Measurements from ENCODE around the gene ELAC2.

The ELAC2 gene

DNA sequence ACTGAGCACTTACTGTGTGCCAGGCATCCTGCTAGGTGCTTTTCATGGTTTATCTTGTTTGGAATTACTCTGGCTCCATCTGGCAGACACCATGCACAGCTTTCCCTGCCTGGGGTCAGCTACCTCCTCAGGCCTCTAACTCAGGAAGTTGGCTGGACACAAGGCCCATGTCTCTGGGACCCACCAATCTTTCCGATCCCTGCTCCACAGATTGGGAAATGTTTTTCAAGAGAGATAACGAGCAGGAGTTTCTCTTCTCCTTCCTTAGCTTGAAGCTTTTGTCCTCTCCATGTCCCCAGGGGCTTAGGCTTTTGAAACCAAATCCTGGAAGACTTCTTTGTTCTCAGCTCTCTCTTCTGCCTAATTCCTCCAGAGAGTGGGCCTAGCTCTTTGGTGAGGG lies 11.5 kb upstream of the ELAC2 start:
- peaks cover under 1% of the 10 kb centered on the region for H3K9me3 Mint-ChIP-seq
- H3K4me1 Mint-ChIP-seq = peaks cover 33% of the 10 kb centered on the region
- H3K27me3 Mint-ChIP-seq = peaks cover 21% of the 10 kb centered on the region
- ATAC-seq = no peak
- no peak overlapping the region for H3K27ac Mint-ChIP-seq
- no peak overlapping the region for H3K4me3 Mint-ChIP-seq
- H3K36me3 Mint-ChIP-seq = no peaks in the 10 kb centered on the region

DNA sequence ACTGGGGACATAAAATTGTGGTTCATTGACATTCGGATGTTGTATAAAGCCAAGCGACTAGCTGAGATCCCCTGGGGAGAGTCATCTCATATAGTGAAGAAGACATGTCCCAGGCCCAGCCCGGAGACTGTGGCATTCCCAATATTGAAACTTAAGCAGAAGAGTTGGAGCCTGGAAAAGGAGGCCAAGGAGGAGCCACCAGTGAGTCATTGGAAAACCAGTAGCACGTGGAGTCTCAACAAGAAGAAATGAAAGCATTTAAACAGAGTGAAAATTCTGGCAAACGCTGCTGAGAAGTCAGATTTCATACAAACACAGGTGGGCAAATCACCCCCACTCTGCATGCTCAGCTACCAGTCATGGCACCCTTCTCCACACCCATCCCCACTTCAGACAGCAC lies 9.4 kb upstream of the ELAC2 start:
- no peak for ATAC-seq
- H3K36me3 Mint-ChIP-seq = no peaks in the 10 kb centered on the region
- H3K9me3 Mint-ChIP-seq = no peaks in the 10 kb centered on the region
- no peak overlapping the region for H3K4me3 Mint-ChIP-seq
- H3K27ac Mint-ChIP-seq = no peak overlapping the region
- peaks cover 35% of the 10 kb centered on the region for H3K4me1 Mint-ChIP-seq
- peaks cover 17% of the 10 kb centered on the region for H3K27me3 Mint-ChIP-seq

DNA sequence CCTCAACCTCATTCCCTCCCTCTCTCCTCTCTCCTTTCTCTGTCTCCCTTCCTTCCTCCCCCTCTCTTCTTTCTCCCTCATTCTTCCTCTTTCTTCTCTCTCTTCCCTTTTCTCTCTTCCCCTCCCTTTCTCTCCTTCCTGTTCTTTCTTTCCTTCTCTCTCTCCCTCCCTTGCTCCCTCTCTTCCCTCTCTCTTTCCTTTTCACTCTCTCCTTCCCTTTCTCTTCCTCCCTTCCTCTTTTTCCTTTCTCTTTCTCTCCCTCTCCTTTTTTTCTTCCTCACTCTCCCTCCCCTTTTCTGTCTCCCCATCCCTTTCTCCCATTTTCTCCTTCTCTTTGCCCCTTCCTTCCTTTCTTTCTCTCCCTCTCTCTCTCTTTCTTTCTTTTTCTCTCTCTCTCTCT lies 7.9 kb upstream of the ELAC2 start:
- no peaks in the 10 kb centered on the region for H3K9me3 Mint-ChIP-seq
- H3K4me3 Mint-ChIP-seq = no peak overlapping the region

DNA sequence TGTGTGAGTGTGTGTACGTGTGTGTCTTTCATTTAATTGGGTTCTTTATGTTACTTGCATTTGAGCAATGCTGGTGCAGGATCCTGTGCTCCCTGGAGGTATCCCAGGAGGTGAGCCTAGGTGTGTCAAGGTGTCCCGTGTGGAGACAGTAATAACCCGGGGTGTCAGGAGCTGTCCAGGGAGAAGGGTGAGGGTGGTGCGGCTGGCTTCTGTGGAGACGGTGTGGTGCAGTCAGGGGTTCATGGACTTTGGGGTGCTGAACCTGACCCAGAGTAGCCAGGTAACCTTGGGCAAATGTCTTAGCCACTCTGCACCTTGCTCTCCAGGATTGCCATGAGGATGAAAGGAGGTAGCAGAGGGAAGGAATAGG lies 7.4 kb upstream of the ELAC2 start:
- peaks cover 22% of the 10 kb centered on the region for H3K4me1 Mint-ChIP-seq
- H3K4me3 Mint-ChIP-seq = no peak overlapping the region
- H3K36me3 Mint-ChIP-seq = no peaks in the 10 kb centered on the region
- H3K9me3 Mint-ChIP-seq = no peaks in the 10 kb centered on the region
- H3K27me3 Mint-ChIP-seq = peaks cover 17% of the 10 kb centered on the region
- ATAC-seq = no peak
- H3K27ac Mint-ChIP-seq = no peak overlapping the region

More for the DNA sequence above, 7.9 kb upstream of the ELAC2 start:
- H3K27me3 Mint-ChIP-seq = peaks cover 17% of the 10 kb centered on the region
- peaks cover 22% of the 10 kb centered on the region for H3K4me1 Mint-ChIP-seq
- no peak for ATAC-seq
- H3K36me3 Mint-ChIP-seq = no peaks in the 10 kb centered on the region
- H3K27ac Mint-ChIP-seq = peak overlapping the region; percentile 11

DNA sequence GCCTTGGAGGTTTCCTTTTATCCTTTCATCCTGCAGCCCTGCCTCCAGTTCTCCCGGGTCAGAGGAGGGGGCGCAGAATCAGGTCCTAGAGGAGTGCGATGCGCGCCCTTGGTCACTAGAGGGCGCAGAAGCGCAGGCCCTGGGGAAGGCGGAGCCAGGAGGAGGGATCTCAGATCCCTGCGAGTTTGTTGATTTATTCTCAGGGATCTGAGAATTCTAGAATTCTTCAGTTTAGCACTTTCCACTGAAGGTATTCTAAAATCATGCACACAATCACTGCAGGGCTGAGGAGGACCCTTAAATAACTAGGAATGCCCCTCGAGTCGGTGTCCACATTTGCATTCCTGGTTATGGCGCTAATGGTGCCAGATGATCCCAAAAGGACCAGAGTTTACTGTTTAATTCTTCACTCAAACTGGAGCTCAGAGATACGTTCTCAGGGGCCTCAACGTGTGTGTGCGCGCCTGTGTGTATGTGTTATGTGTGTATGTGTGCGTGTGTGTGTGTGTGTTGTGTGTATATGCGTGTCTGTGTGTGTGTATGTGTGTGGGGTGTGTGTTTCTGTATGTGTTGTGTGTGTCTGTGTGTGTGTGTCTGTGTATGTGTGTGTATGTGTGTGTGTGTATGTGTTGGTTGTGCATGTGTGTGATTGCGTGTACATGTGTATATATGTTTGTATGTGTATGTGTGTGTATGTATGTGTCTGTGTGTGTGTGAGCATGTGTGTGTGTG lies 6.9 kb upstream of the ELAC2 start:
- Mint-ChIP-seq H3K9me3 (no peaks in the 10 kb centered on the region), H3K4me3 (peak overlapping the region; percentile 10), H3K4me1 (peaks cover 22% of the 10 kb centered on the region), H3K27me3 (peaks cover 17% of the 10 kb centered on the region), H3K36me3 (no peaks in the 10 kb centered on the region), H3K27ac (no peak overlapping the region)
- peak; percentile 74 for ATAC-seq

DNA sequence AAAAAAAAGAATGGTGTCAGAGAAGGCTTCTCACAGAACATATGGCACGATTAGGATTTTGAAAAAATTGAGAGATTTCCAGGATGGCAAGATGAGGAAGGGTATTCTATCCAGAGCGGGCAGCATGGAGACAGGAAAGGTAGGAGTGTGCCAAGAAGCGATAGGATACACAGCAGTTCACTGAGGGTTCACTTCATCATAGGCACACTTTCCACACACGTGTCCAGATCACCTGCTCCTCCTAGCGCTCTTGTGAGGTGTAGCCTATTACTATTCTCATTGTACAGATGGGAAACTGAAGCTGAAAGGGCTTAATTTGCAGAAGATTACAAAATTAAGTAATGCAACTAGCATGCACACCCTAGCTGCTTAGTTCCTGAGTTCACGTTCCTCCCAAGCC lies 6.2 kb upstream of the ELAC2 start:
- H3K27me3 Mint-ChIP-seq = peaks cover 17% of the 10 kb centered on the region
- no peaks in the 10 kb centered on the region for H3K36me3 Mint-ChIP-seq
- ATAC-seq = no peak
- peaks cover 22% of the 10 kb centered on the region for H3K4me1 Mint-ChIP-seq
- H3K27ac Mint-ChIP-seq = no peak overlapping the region
- no peaks in the 10 kb centered on the region for H3K9me3 Mint-ChIP-seq
- no peak overlapping the region for H3K4me3 Mint-ChIP-seq

DNA sequence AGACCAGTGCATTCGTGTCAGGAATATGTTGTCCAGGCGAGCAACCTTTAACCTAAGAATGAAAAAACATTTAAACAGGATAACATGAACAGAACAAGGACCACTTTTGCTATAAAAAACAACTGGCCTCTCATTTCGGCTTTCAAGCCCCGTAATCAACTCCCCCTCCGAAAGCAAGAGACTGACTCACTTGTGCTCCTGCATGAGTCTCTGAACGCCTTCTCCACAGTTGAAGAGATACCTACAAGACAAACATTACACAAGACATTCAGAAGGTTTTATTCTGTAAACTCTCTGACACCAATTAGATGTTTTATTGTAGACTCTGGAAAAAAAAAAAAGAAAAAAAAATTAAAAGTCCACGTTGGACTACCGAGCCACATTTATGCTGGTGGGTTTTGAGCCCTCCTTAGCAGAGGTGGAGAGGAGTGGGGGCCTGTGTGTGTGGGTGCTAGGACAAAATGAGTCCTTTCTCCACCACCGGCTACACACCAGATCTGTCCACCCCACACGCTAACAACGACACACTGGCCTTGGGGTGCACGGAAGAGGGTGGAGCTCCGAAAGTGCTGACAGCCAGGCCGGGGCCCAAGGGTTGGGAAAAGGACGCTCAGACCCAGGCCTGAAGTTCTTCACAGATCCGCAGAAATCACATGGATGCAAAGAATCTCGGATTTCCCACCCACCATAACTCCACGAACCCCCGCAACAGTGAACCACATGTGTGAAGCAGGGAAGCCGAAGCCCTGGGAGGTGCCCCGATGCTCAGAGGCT lies 759 bp downstream of the ELAC2 start:
- Mint-ChIP-seq H3K36me3 (peaks cover 31% of the 10 kb centered on the region), H3K4me3 (peak overlapping the region; percentile 97), H3K4me1 (peaks cover 37% of the 10 kb centered on the region), H3K27me3 (no peaks in the 10 kb centered on the region), H3K27ac (peak overlapping the region; percentile 89), H3K9me3 (no peaks in the 10 kb centered on the region)
- ATAC-seq = peak; percentile 35

DNA sequence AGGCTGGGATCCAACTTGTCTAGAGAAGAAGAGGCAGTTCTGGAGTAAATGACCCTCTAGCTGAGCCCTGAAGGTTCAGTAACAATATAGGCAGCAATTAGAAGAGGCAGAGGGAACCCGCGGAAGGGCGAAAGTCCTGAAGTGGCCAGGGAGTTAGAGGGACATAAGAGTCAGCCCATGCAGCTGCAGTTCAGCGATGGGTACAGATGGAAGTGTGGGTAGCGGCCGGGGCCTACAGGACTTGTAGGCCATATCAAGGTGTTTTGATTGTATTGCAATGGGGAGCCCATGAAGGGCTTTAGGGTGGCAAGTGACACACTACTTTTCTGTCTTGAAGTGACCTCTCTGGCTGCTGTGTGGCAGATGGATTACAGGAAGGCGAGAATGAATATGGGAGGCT lies 3.0 kb downstream of the ELAC2 start:
- H3K4me1 Mint-ChIP-seq = peaks cover 37% of the 10 kb centered on the region
- H3K27me3 Mint-ChIP-seq = no peaks in the 10 kb centered on the region
- no peak overlapping the region for H3K27ac Mint-ChIP-seq
- H3K9me3 Mint-ChIP-seq = no peaks in the 10 kb centered on the region
- ATAC-seq = no peak
- no peak overlapping the region for H3K4me3 Mint-ChIP-seq
- peaks cover 47% of the 10 kb centered on the region for H3K36me3 Mint-ChIP-seq

DNA sequence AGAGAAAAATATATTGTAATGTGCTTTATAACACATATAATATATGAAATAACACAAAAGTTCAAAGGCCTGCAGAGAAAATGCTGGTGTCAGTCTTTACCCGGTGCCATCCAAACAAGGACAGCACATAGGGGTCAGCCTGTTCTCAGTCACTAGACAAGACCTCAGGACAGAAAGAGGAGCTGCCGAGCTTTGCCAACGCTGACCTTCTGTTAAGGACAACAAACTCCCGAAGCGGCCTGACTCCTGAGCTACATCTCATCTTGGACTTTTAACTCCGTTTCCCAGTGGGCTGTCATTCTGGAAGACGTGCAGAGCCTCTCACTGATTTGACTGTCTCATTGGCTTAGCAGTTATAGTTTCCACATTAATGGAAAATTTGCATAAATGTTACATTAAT lies 6.9 kb downstream of the ELAC2 start:
- no peak for ATAC-seq
- H3K36me3 Mint-ChIP-seq = peaks cover 59% of the 10 kb centered on the region
- H3K4me3 Mint-ChIP-seq = no peak overlapping the region
- H3K27me3 Mint-ChIP-seq = no peaks in the 10 kb centered on the region
- H3K4me1 Mint-ChIP-seq = peaks cover 15% of the 10 kb centered on the region
- H3K27ac Mint-ChIP-seq = no peak overlapping the region
- H3K9me3 Mint-ChIP-seq = no peaks in the 10 kb centered on the region

DNA sequence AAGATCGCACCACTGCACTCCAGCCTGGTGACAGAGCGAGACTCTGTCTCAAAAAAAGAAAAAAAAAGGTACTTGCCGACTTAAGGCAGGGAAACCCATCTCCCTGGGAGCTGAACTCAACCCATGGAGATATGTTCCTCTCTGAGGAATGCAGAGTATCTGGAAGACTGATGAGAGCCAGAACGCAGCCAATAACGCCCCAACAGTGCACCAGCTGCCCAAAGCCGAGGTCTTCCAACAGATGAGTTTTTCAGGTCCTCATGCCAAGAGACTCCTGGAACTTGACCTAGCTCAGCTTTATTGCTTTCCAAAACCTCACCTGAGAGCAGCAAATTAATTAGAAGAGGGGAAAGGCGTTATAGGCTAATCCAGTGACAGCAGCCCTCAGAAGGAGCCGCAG lies 9.4 kb downstream of the ELAC2 start:
- Mint-ChIP-seq H3K27ac (no peak overlapping the region), H3K4me3 (no peak overlapping the region), H3K36me3 (peaks cover 67% of the 10 kb centered on the region), H3K27me3 (no peaks in the 10 kb centered on the region), H3K4me1 (peaks cover 6% of the 10 kb centered on the region), H3K9me3 (no peaks in the 10 kb centered on the region)
- no peak for ATAC-seq

DNA sequence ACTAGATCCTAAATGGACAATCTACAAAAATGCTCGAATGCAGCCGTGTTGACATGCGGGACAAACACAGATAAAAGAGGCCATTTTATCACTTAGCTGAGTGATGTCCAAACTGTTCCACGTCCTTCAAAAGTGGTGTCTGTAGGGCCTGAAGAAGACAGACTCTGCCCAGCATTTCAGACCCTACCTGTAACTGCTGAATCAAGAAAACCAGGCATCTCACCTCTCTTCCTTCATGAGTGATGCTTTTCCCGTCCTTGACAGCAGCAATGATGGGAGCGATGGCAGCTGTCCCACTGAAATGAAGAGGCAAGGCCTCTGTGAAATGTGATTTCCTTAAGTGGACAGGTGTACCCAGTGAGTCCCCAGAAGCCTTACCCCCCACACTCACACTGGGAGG lies 12.3 kb downstream of the ELAC2 start:
- no peaks in the 10 kb centered on the region for H3K9me3 Mint-ChIP-seq
- H3K27ac Mint-ChIP-seq = no peak overlapping the region
- peaks cover 6% of the 10 kb centered on the region for H3K4me1 Mint-ChIP-seq
- peaks cover 46% of the 10 kb centered on the region for H3K36me3 Mint-ChIP-seq
- ATAC-seq = no peak
- no peaks in the 10 kb centered on the region for H3K27me3 Mint-ChIP-seq
- no peak overlapping the region for H3K4me3 Mint-ChIP-seq

DNA sequence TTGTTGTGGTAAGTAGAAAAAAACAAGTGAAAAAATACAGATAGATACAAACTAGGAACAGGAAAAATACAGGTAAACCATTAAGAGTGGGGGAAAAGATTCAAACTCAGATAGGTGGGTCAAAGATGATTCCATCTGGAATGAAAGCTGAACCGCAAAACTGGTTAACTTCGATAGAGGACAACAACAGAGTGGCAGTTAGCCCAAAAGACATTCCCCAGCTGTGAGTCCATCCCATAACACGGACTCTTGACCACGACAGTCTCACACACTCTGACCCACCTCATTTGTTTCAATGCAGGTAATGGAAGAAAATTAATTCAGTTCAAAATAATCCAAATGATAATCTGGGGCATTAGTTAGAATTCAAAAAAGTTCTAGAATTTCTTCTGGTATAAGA lies 13.5 kb downstream of the ELAC2 start:
- H3K27ac Mint-ChIP-seq = peak overlapping the region; percentile 17
- H3K36me3 Mint-ChIP-seq = peaks cover 36% of the 10 kb centered on the region
- peaks cover 6% of the 10 kb centered on the region for H3K4me1 Mint-ChIP-seq
- ATAC-seq = no peak
- H3K9me3 Mint-ChIP-seq = no peaks in the 10 kb centered on the region
- H3K4me3 Mint-ChIP-seq = no peak overlapping the region
- no peaks in the 10 kb centered on the region for H3K27me3 Mint-ChIP-seq

DNA sequence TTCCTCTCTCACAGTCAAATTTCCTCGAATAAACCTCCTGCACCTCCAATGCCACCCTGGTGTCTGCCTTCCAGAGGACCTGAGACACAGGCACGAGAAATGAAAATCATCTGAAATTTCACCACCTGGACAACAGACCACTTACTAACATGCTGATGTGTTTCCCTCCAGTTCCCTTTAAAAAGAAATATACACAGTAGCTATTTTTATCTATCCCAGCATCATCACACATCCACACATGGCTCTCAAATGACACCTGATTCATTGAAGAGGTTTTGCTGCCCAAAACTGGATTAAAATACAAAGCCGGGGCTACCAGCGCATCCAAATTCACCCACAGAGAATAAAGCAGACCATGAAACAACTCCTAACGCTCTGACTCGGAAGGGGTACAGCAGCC lies 13.9 kb downstream of the ELAC2 start:
- no peaks in the 10 kb centered on the region for H3K9me3 Mint-ChIP-seq
- H3K4me1 Mint-ChIP-seq = peaks cover 6% of the 10 kb centered on the region
- peak overlapping the region; percentile 17 for H3K27ac Mint-ChIP-seq
- H3K4me3 Mint-ChIP-seq = no peak overlapping the region
- H3K27me3 Mint-ChIP-seq = no peaks in the 10 kb centered on the region
- H3K36me3 Mint-ChIP-seq = peaks cover 40% of the 10 kb centered on the region
- ATAC-seq = no peak

DNA sequence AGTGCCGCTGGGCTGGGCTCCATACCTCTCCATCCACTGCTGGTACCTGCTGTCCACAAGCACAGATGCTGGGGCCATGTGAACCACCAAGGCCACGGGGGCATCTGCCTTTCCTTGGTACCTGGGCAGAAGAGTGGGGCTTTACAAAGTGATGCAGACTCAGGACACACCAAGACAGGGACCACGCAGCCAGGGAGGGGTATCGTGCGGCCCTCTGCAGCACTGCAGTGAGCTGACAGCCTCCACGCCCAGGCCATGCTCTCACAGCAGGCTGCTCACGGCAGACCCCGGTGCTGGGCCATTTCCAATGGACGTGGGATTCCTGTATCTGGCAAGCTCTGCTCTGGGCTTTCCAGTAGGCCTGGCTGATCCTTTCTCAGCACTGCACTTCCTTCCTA lies 14.4 kb downstream of the ELAC2 start:
- H3K36me3 Mint-ChIP-seq = peaks cover 40% of the 10 kb centered on the region

DNA sequence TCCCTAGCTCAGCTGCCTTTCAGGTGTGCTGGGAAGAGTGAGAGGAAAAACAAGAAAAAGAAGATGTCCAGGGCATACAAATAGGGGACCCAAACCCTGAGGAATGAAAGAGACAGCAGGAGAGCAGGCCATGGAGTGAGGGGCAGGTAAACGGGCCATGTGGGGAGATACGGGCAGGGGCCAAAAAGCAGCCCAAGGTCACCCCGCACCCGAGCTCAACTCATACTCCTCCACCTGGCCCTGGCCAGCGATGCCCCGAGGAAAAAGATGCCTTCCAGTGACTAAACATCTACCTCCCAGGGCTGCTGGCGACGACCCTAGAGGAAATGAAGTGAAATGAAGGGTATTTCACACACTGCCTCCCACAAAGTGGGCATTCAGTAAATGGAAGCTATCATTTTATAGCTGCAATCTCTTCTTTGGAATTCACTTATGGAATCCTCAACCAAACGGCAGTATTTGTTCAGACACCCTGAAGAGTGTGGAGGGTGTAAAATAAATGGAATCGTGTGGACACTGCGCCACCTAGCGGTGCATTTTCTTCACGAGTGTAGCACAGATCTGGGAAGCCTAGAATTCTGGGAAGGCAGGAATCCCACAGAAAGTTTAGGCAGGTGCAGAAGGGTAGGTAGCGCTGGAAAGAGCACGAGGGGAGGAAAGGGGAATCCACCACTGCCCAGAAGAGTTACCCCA lies 14.9 kb downstream of the ELAC2 start:
- H3K4me3 Mint-ChIP-seq = no peak overlapping the region
- no peak overlapping the region for H3K27ac Mint-ChIP-seq
- H3K27me3 Mint-ChIP-seq = no peaks in the 10 kb centered on the region
- H3K36me3 Mint-ChIP-seq = peaks cover 38% of the 10 kb centered on the region
- H3K9me3 Mint-ChIP-seq = no peaks in the 10 kb centered on the region
- peaks cover 6% of the 10 kb centered on the region for H3K4me1 Mint-ChIP-seq
- ATAC-seq = peak; percentile 51

More for the DNA sequence above, 14.4 kb downstream of the ELAC2 start:
- no peaks in the 10 kb centered on the region for H3K27me3 Mint-ChIP-seq
- no peak overlapping the region for H3K4me3 Mint-ChIP-seq
- peaks cover 6% of the 10 kb centered on the region for H3K4me1 Mint-ChIP-seq
- peak overlapping the region; percentile 17 for H3K27ac Mint-ChIP-seq
- peak; percentile 39 for ATAC-seq
- no peaks in the 10 kb centered on the region for H3K9me3 Mint-ChIP-seq

Measured in stimulated activated memory B cell treated with anti-CD40 and anti-IgM and Interleukin-4, amounts not matched to agents 10 μg/mL and 1 μg/mL and 100 μg/mL, for 72 hours (primary cell).